ENCODE results near the gene OR2T29.
"Not testable (repeated sequence)": the region's sequence is repeated elsewhere in the genome, so short reads cannot be mapped to it uniquely, and the experiment has no call there.

OR2T29 gene

GRCh38 chr1:248562672-248563071, at the start of gene OR2T29:
OR2T29 (minus strand) TSS chr1:248562772; CDS start chr1:248559491, 3,281 bp downstream.
- H3K27ac ChIP-seq; H3K4me1 ChIP-seq; H3K36me3 ChIP-seq; H3K4me2 ChIP-seq; H3K9me3 ChIP-seq (replicated peaks in 1 of 11); H3K4me3 ChIP-seq; H4K20me1 ChIP-seq; H3K9ac ChIP-seq; H3K27me3 ChIP-seq: not testable (repeated sequence)

- no peak for TF ChIP-seq Cebpa-rat (IDR thresholded peaks at IDR 0.05)
- no peak overlapping the region for H3K4me2 ChIP-seq
- H3K9me3 ChIP-seq (replicated peaks in 1 of 11), result no peaks in the 10 kb centered on the region
- no peak overlapping the region for H3K9ac ChIP-seq
- H4K20me1 ChIP-seq, result no peaks in the 10 kb centered on the region
- no peak overlapping the region for H3K27ac ChIP-seq
- no peak overlapping the region for H3K4me3 ChIP-seq
- no peaks in the 10 kb centered on the region for H3K4me1 ChIP-seq
- no peaks in the 10 kb centered on the region for H3K27me3 ChIP-seq
- H3K36me3 ChIP-seq, result no peaks in the 10 kb centered on the region
These were observed 49.4 kb upstream of the OR2T29 start for GRCh38 chr1:248611883-248612414.

DNA sequence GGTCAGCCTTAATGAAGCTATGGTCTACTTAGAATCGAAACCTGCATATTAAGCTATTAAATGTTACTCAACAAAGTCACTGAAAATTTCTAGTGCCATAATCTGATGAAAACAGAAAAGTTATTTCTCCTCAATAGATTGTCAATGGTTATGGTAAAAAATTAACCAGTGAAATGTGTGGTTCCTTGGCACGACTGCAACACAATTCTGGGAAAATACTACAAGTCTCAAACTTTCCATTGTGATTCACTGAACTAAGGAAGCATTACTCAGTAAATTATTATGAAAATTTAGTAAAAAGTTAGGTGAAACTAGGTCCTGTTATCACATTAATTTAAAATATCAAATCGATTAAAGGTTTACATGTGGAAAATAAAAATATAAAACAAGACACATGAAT, 47.7 kb upstream of the OR2T29 start:
- Histone ChIP-seq H3K9me3 (replicated peaks in 1 of 11) (no peaks in the 10 kb centered on the region), H3K4me2 (no peak overlapping the region), H3K4me3 (no peak overlapping the region), H4K20me1 (no peaks in the 10 kb centered on the region), H3K36me3 (no peaks in the 10 kb centered on the region), H3K27ac (no peak overlapping the region), H3K27me3 (no peaks in the 10 kb centered on the region), H3K9ac (no peak overlapping the region), H3K4me1 (no peaks in the 10 kb centered on the region)
- TF ChIP-seq Cebpa-rat (IDR thresholded peaks at IDR 0.05), result no peak

DNA sequence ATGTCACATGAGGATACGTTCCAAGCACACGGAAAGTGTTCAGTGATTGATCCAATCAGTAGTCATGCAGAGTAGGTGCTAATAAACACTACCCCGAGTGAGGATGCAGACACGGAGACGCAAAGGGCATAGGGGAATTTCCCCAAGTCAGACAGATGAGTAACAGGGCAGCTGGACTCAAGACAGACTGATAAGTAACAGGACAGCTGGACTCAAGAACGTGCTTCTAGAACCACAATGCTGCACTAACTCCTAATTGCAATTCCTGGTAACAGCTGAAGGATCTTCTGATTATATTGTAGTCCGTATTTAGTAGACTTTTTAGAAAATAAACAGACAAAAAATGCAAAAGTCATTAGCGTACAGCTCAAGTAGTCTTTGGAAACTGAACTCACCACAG, 36.8 kb upstream of the OR2T29 start:
- Histone ChIP-seq H3K9me3 (replicated peaks in 1 of 11) (no peaks in the 10 kb centered on the region), H3K9ac (no peak overlapping the region), H3K27me3 (no peaks in the 10 kb centered on the region), H3K4me3 (no peak overlapping the region), H3K36me3 (no peaks in the 10 kb centered on the region), H3K4me1 (peaks cover 0 to 11% (median 7%) of the 10 kb centered on the region in 10 experiments; a peak in 11 of 20 replicates), H3K27ac (no peak overlapping the region), H3K4me2 (no peak overlapping the region), H4K20me1 (no peaks in the 10 kb centered on the region)
- TF ChIP-seq Cebpa-rat (IDR thresholded peaks at IDR 0.05), result no peak

DNA sequence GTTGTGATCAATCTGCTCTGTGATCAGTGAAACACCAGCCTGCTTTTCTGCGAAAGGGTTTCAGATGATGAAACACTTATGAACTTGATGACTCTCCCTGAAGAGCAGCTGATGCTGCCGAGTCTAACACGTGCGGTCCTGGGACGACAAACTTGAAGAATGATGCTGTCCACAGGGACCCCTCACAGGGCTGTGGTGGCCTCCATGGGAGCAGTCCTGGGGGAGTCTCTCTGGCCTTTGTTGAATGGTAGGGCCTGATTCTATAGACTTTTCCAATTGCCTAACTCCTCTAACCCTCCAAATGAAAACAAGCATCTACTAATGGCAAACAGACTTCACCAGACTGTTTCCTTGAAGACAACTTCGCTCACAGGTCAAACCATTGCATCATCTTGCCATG, 35.0 kb upstream of the OR2T29 start, which contains the start of gene OR2T10:
Gene OR2T10 (minus strand): TSS at position 112 of the 400 bp plus-strand sequence. CDS start 3,932 bp downstream, outside the sequence.
- peak within 1 kb of the TSS in 2 of 11 experiments; percentile 2 to 40; a peak in 3 of 22 replicates for H3K27ac ChIP-seq
- peak within 1 kb of the TSS in 7 of 11 experiments; percentile 4 to 41 (median 23); a peak in 10 of 22 replicates for H3K4me2 ChIP-seq
- H3K4me1 ChIP-seq, result peaks cover 0 to 11% (median 7%) of the 10 kb centered on the region in 10 experiments; a peak in 11 of 20 replicates
- no peak within 1 kb of the TSS for H3K4me3 ChIP-seq
- H3K36me3 ChIP-seq, result no peaks in the 10 kb centered on the region
- H3K9me3 ChIP-seq (replicated peaks in 1 of 11), result no peaks in the 10 kb centered on the region
- H3K9ac ChIP-seq, result no peak within 1 kb of the TSS
- H3K27me3 ChIP-seq, result no peaks in the 10 kb centered on the region
- H4K20me1 ChIP-seq, result no peaks in the 10 kb centered on the region
- TF ChIP-seq Cebpa-rat (IDR thresholded peaks at IDR 0.05), result no peak

DNA sequence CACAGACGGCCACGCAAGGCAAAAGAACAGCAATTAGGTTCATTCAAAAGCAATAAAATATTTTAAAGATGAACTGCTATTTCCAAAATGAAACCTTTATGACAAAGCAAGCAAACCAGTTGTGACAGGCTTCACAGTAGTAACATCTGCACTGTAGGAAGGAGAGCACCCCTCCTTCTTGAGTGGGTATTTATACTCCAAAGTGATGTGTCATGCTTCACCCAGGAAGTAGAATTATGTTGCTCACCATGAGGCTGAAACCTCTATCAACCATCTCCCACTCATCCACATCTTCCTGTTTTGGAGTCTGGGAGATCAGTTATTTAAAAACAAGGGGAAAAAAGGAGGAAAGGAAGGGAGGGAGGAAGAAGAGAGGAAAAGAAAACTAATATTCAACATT, 34.0 kb upstream of the OR2T29 start:
- Histone ChIP-seq H4K20me1 (no peaks in the 10 kb centered on the region), H3K4me1 (peaks cover 0 to 11% (median 7%) of the 10 kb centered on the region in 10 experiments; a peak in 11 of 20 replicates), H3K9me3 (replicated peaks in 1 of 11) (no peaks in the 10 kb centered on the region), H3K36me3 (no peaks in the 10 kb centered on the region), H3K9ac (no peak overlapping the region), H3K27ac (peak overlapping the region in 2 of 11 experiments; percentile 2 to 40; a peak in 3 of 22 replicates), H3K4me2 (peak overlapping the region in 7 of 11 experiments; percentile 4 to 41 (median 23); a peak in 10 of 22 replicates), H3K27me3 (no peaks in the 10 kb centered on the region), H3K4me3 (no peak overlapping the region)
- no peak for TF ChIP-seq Cebpa-rat (IDR thresholded peaks at IDR 0.05)

- Histone ChIP-seq H3K9me3 (replicated peaks in 1 of 11) (no peaks in the 10 kb centered on the region), H3K4me3 (no peak overlapping the region), H4K20me1 (no peaks in the 10 kb centered on the region), H3K27me3 (no peaks in the 10 kb centered on the region), H3K27ac (no peak overlapping the region), H3K4me1 (peaks cover 0 to 11% (median 7%) of the 10 kb centered on the region in 10 experiments; a peak in 11 of 20 replicates), H3K4me2 (no peak overlapping the region), H3K36me3 (no peaks in the 10 kb centered on the region), H3K9ac (no peak overlapping the region)
- TF ChIP-seq Cebpa-rat (IDR thresholded peaks at IDR 0.05), result no peak
These were observed 30.7 kb upstream of the OR2T29 start for GRCh38 chr1:248593226-248593625.

GRCh38 chr1:248592655-248593054, 30.1 kb upstream of the OR2T29 start:
- Histone ChIP-seq H3K9me3 (replicated peaks in 1 of 11) (no peaks in the 10 kb centered on the region), H4K20me1 (no peaks in the 10 kb centered on the region), H3K4me2 (no peak overlapping the region), H3K9ac (no peak overlapping the region), H3K4me1 (peaks cover 0 to 11% (median 7%) of the 10 kb centered on the region in 10 experiments; a peak in 11 of 20 replicates), H3K36me3 (no peaks in the 10 kb centered on the region), H3K4me3 (no peak overlapping the region), H3K27me3 (no peaks in the 10 kb centered on the region), H3K27ac (no peak overlapping the region)
- no peak for TF ChIP-seq Cebpa-rat (IDR thresholded peaks at IDR 0.05)

GRCh38 chr1:248590055-248590454, 27.5 kb upstream of the OR2T29 start:
- Histone ChIP-seq H3K9me3 (replicated peaks in 1 of 11) (no peaks in the 10 kb centered on the region), H4K20me1 (no peaks in the 10 kb centered on the region), H3K27me3 (no peaks in the 10 kb centered on the region), H3K4me1 (no peaks in the 10 kb centered on the region), H3K4me2 (no peak overlapping the region), H3K9ac (no peak overlapping the region), H3K36me3 (no peaks in the 10 kb centered on the region), H3K4me3 (no peak overlapping the region), H3K27ac (no peak overlapping the region)
- TF ChIP-seq Cebpa-rat (IDR thresholded peaks at IDR 0.05), result no peak

DNA sequence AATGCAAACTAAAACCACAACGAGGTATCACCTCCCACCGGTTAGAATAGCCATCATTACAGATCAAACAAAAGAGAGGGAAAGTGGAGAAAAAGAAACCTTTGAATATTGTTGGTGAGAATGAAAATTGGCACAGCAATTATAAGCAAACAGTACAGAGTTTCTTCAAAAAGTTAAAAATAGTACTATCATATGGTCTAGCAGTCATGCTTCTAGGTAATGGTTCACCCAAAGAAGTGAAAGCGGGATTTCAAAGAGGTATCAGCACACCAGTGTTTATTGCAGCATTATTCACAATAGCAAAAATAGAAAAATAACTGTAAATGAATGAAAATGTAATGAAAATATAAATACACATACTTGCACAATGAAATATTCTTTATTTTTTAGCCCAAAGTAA, 26.8 kb upstream of the OR2T29 start:
- Histone ChIP-seq H3K4me2 (no peak overlapping the region), H3K9ac (no peak overlapping the region), H3K27me3 (no peaks in the 10 kb centered on the region), H3K27ac (no peak overlapping the region), H3K4me1 (no peaks in the 10 kb centered on the region), H3K36me3 (no peaks in the 10 kb centered on the region), H3K9me3 (replicated peaks in 1 of 11) (no peaks in the 10 kb centered on the region), H4K20me1 (no peaks in the 10 kb centered on the region), H3K4me3 (no peak overlapping the region)
- no peak for TF ChIP-seq Cebpa-rat (IDR thresholded peaks at IDR 0.05)

Data from BLaER1 treated with 17β-estradiol and CSF1 and Interleukin-3, amounts not matched to agents 10 nM and 100 nM (cell line).